ENCODE measurements around the gene KMO. TPM values are rescaled to one million over a fixed set of nuclear protein-coding genes. Genes with fewer than 3 reads are reported as not detected.

KMO gene
- total and polyA plus RNA-seq, 2 of the 13 experiments (the other 11 are each of a cell fraction or from before 2014, with no cell fraction given): 0.01 TPM; not detected in 1

- TF ChIP-seq ATF7-NPFF (CRISPR knock-in tag; IDR thresholded peaks at IDR 0.05; ENCODE audit: low read depth): peak; percentile 91
- peak; percentile 52; the same call in 1 of the 2 replicates for TF ChIP-seq ZBED4 (CRISPR knock-in tag; IDR thresholded peaks at IDR 0.05; ENCODE audit: borderline replicate concordance)
- peak; percentile 31; the same call in 1 of the 2 replicates for TF ChIP-seq ZNF556 (CRISPR knock-in tag; IDR thresholded peaks at IDR 0.05; ENCODE audit: borderline replicate concordance)
- no peak for TF ChIP-seq FOXP4 (CRISPR knock-in tag; IDR thresholded peaks at IDR 0.05)
- peak; percentile 67 for TF ChIP-seq PHF20 (CRISPR knock-in tag; IDR thresholded peaks at IDR 0.05)
- peak; percentile 40 for TF ChIP-seq ZSCAN21 (CRISPR knock-in tag; IDR thresholded peaks at IDR 0.05; ENCODE audit: borderline replicate concordance)
- TF ChIP-seq ZNF136 (CRISPR knock-in tag; IDR thresholded peaks at IDR 0.05; ENCODE audit: low read depth): 0 out of 2 replicates have a peak, but pooled peaks have one; percentile 21
- TF ChIP-seq ZNF510 (CRISPR knock-in tag; IDR thresholded peaks at IDR 0.05; ENCODE audit: low read depth): peak; percentile 64; the same call in 1 of the 2 replicates
- TF ChIP-seq ZNF333 (CRISPR knock-in tag; IDR thresholded peaks at IDR 0.05; ENCODE audit: borderline replicate concordance): peak; percentile 33; the same call in 1 of the 2 replicates
- no peak for TF ChIP-seq PAXIP1 (CRISPR knock-in tag; conservative IDR thresholded peaks at IDR 0.05)
- TF ChIP-seq TFDP1 (CRISPR knock-in tag; IDR thresholded peaks at IDR 0.05; ENCODE audit: borderline replicate concordance): peak; percentile 22; the same call in 1 of the 2 replicates
- TF ChIP-seq SPEN (CRISPR knock-in tag; IDR thresholded peaks at IDR 0.05; ENCODE audit: low read depth): peak; percentile 86
- TF ChIP-seq, protein P1, sequence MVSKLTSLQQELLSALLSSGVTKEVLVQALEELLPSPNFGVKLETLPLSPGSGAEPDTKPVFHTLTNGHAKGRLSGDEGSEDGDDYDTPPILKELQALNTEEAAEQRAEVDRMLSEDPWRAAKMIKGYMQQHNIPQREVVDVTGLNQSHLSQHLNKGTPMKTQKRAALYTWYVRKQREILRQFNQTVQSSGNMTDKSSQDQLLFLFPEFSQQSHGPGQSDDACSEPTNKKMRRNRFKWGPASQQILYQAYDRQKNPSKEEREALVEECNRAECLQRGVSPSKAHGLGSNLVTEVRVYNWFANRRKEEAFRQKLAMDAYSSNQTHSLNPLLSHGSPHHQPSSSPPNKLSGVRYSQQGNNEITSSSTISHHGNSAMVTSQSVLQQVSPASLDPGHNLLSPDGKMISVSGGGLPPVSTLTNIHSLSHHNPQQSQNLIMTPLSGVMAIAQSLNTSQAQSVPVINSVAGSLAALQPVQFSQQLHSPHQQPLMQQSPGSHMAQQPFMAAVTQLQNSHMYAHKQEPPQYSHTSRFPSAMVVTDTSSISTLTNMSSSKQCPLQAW (CRISPR knock-in tag; IDR thresholded peaks at IDR 0.05): peak; percentile 64; the same call in 1 of the 2 replicates
- TF ChIP-seq ZNF224 (CRISPR knock-in tag; IDR thresholded peaks at IDR 0.05): 0 out of 2 replicates have a peak, but pooled peaks have one; percentile 49
These were observed 12.7 kb upstream of the KMO start, which contains the start of gene FH (continued) for GRCh38 chr1:241519308-241520079.

Data from HepG2 (cell line).